GM23338 (cell line): ENCODE data around the gene REX1BD. TPM values are rescaled to one million over a fixed set of nuclear protein-coding genes. Genes with fewer than 3 reads are reported as not detected.
A peak's percentile ranks its signal among the peaks of the same experiment; 100 is the strongest.

ENCODE experiments used
- ATAC-seq: fragments of 200-7000 bp; cut with Tn5 transposase; 3 replicates; pipeline ENCODE4 v1.9.1; 2020
- DNase-seq: peaks from one replicate; pipeline ENCODE4 v3.0.0-alpha.2; 2015; ENCODE audit warnings: low spot score
- H2AFZ ChIP-seq: fragments of 200-600 bp; sonication (generic); 2 replicates; pipeline ENCODE4 v1.8.0; 2016; ENCODE audit warnings: antibody characterized with exemption, mild to moderate bottlenecking, moderate library complexity
- H3F3A ChIP-seq: fragments of 200-600 bp; sonication (generic); replicated peaks from 2 replicates; pipeline ENCODE4 v1.8.0; 2017; ENCODE audit warnings: antibody characterized with exemption, mixed run types, low read depth
- H3K27ac ChIP-seq: fragments of 200-600 bp; sonication (generic); 2 replicates; pipeline ENCODE4 v1.6.1; 2016; ENCODE audit warnings: low read depth
- H3K27me3 ChIP-seq: fragments of 200-600 bp; sonication (generic); 2 replicates; pipeline ENCODE4 v1.8.0; 2016; ENCODE audit warnings: mild to moderate bottlenecking, mixed run types, moderate library complexity; ENCODE audit not compliant: insufficient read depth
- H3K36me3 ChIP-seq: fragments of 200-600 bp; sonication (generic); 2 replicates; pipeline ENCODE4 v1.8.0; 2016; ENCODE audit warnings: mild to moderate bottlenecking; ENCODE audit not compliant: insufficient read depth
- H3K4me1 ChIP-seq: fragments of 200-600 bp; sonication (generic); 2 replicates; pipeline ENCODE4 v1.8.0; 2016; ENCODE audit warnings: mild to moderate bottlenecking, moderate library complexity; ENCODE audit not compliant: insufficient read depth
- H3K4me2 ChIP-seq: fragments of 200-600 bp; sonication (generic); 2 replicates; pipeline ENCODE4 v1.7.1; 2017; ENCODE audit warnings: mixed run types
- H3K4me3 ChIP-seq: fragments of 200-600 bp; sonication (generic); 2 replicates; pipeline ENCODE4 v1.6.1; 2016; ENCODE audit warnings: mixed run types
- H3K79me2 ChIP-seq: fragments of 200-600 bp; sonication (generic); replicated peaks from 2 replicates; pipeline ENCODE4 v1.8.0; 2017; ENCODE audit warnings: mild to moderate bottlenecking; ENCODE audit not compliant: insufficient read depth
- H3K9me2 ChIP-seq: fragments of 200-600 bp; sonication (generic); 2 replicates; pipeline ENCODE4 v1.8.0; 2017; ENCODE audit not compliant: insufficient read depth
- H4K20me1 ChIP-seq: fragments of 200-600 bp; sonication (generic); replicated peaks from 2 replicates; pipeline ENCODE4 v1.8.0; 2017; ENCODE audit warnings: mild to moderate bottlenecking; ENCODE audit not compliant: insufficient read depth
- H3K27ac Mint-ChIP-seq: 2 replicates; pipeline ENCODE4 v1.8.0; 2020; ENCODE audit warnings: inconsistent platforms, mild to moderate bottlenecking, moderate library complexity, mixed read lengths
- H3K27me3 Mint-ChIP-seq: 3 replicates; pipeline ENCODE4 v1.8.0; 2022; ENCODE audit warnings: low read depth, mild to moderate bottlenecking, moderate library complexity, mixed read lengths, inconsistent platforms; ENCODE audit not compliant: insufficient read depth, poor library complexity
- H3K36me3 Mint-ChIP-seq: 3 replicates; pipeline ENCODE4 v1.8.0; 2021; ENCODE audit warnings: low read depth, mild to moderate bottlenecking, inconsistent platforms, moderate library complexity, mixed read lengths
- H3K4me1 Mint-ChIP-seq: 3 replicates; pipeline ENCODE4 v1.8.0; 2020; ENCODE audit warnings: mild to moderate bottlenecking, inconsistent platforms, mixed read lengths
- H3K4me3 Mint-ChIP-seq: 3 replicates; pipeline ENCODE4 v1.8.0; 2021; ENCODE audit warnings: moderate library complexity, mild to moderate bottlenecking, inconsistent platforms, mixed read lengths
- H3K9me3 Mint-ChIP-seq: 3 replicates; pipeline ENCODE4 v1.8.0; 2020; ENCODE audit warnings: moderate library complexity, mild to moderate bottlenecking, inconsistent platforms, mixed read lengths
- CREB1 ChIP-seq: fragments of 250-450 bp; sonication (Bioruptor Pico); IDR thresholded peaks from 2 replicates; pipeline ENCODE4 v1.5.0; 2020; ENCODE audit warnings: low read depth, mild to moderate bottlenecking, moderate library complexity
- EZH2 ChIP-seq: fragments of 200-600 bp; sonication (generic); IDR thresholded peaks from one replicate; pipeline ENCODE4 v1.8.0; 2017; ENCODE audit warnings: antibody characterized with exemption, mild to moderate bottlenecking, low read depth; ENCODE audit not compliant: unreplicated experiment
- EZH2phosphoT487 ChIP-seq: fragments of 200-600 bp; sonication (generic); IDR thresholded peaks from one replicate; pipeline ENCODE4 v1.8.1; 2018; ENCODE audit warnings: antibody characterized with exemption; ENCODE audit not compliant: unreplicated experiment
- JUNB ChIP-seq: IDR thresholded peaks from one replicate; pipeline ENCODE4 v1.6.1; 2016; ENCODE audit warnings: antibody characterized with exemption; ENCODE audit not compliant: unreplicated experiment
- NANOG ChIP-seq: IDR thresholded peaks from 2 replicates; pipeline ENCODE4 v1.6.1; 2016; ENCODE audit warnings: antibody characterized with exemption, borderline replicate concordance
- POLR2AphosphoS5 ChIP-seq: IDR thresholded peaks from 2 replicates; pipeline ENCODE4 v1.6.1; 2016; ENCODE audit warnings: antibody characterized with exemption, low read depth
- REST ChIP-seq: IDR thresholded peaks from one replicate; pipeline ENCODE4 v1.6.1; 2018; ENCODE audit warnings: antibody characterized with exemption; ENCODE audit not compliant: unreplicated experiment
- STAT1 ChIP-seq: IDR thresholded peaks from one replicate; pipeline ENCODE4 v1.6.1; 2016; ENCODE audit warnings: antibody characterized with exemption; ENCODE audit not compliant: unreplicated experiment
- ZNF114 ChIP-seq: fragments of 250-450 bp; sonication (Bioruptor Pico); IDR thresholded peaks from 2 replicates; pipeline ENCODE4 v1.5.0; 2020; ENCODE audit warnings: mild to moderate bottlenecking, moderate library complexity
- ZNF331 ChIP-seq: fragments of 250-450 bp; sonication (Bioruptor Pico); IDR thresholded peaks from 2 replicates; pipeline ENCODE4 v1.5.0; 2020; ENCODE audit warnings: low read depth, mild to moderate bottlenecking, moderate library complexity
- ZNF462 ChIP-seq: fragments of 250-450 bp; sonication (Bioruptor Pico); IDR thresholded peaks from 2 replicates; pipeline ENCODE4 v1.5.0; 2020; ENCODE audit warnings: mild to moderate bottlenecking, moderate library complexity
- polyA plus RNA-seq: library from polyadenylated mRNA; unstranded; fragments of >200 nt; fragmentation: Nextera tagmentation; extraction: Ambion mirVana; gene quantifications from 2 replicates; pipeline ENCODE4 v1.2.1, GENCODE V29; 2016
- total RNA-seq: library from RNA; depleted of rRNA; stranded (reverse); fragments of >200 nt; shearing (Covaris generic); gene quantifications from 2 replicates; pipeline ENCODE4 v1.2.3, GENCODE V29; 2014
- TF ChIP-seq, protein P1 (sequence below), 2 experiments: fragments of 200-600 bp in 1 of 2; sonication (generic) in 1 of 2; conservative IDR thresholded peaks; 2 replicates each; pipeline versions ENCODE4 v1.5.1 to v1.6.1; 2016 to 2017; ENCODE audit warnings: antibody characterized with exemption in 2 of 2, low read depth in 2 of 2, mild to moderate bottlenecking in 2 of 2, moderate library complexity in 1 of 2
- TF ChIP-seq, protein P2 (sequence below): IDR thresholded peaks from 2 replicates; pipeline ENCODE4 v1.6.1; 2016; ENCODE audit warnings: antibody characterized with exemption

The REX1BD gene
- total and polyA plus RNA-seq, 2 experiments from 2014 or later = 124 to 138 TPM

DNA sequence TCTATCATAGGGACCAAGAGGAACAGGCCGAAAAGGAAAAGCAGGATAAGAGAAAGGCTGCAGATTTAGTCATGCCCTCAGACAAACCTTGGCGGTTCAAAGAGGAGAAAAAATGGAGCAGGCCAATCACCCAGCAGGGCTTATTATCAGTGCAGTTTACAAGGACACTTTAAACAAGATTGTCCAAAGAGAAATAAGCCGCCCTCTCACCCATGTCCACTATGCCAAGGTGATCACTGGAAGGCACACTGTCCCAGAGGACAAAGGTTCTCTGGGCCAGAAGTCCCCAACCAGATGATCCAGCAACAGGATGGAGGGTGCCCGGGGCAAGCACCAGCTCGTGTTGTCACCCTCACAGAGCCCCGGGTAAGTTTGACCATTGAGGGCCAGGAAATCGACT lies 8.3 kb upstream of the REX1BD start:
- Histone ChIP-seq H3F3A (peaks cover 23% of the 10 kb centered on the region), H4K20me1 (peaks cover 4% of the 10 kb centered on the region), H3K79me2 (no peaks in the 10 kb centered on the region), H3K27me3 (no peaks in the 10 kb centered on the region), H3K27ac (no peak overlapping the region), H3K9me2 (no peaks in the 10 kb centered on the region), H3K4me3 (no peak overlapping the region), H3K4me1 (no peaks in the 10 kb centered on the region), H2AFZ (no peak overlapping the region), H3K4me2 (no peak overlapping the region), H3K36me3 (peaks cover 12% of the 10 kb centered on the region)
- Mint-ChIP-seq H3K4me3 (no peak overlapping the region), H3K36me3 (peaks cover 27% of the 10 kb centered on the region), H3K9me3 (no peaks in the 10 kb centered on the region), H3K27me3 (peaks cover 16% of the 10 kb centered on the region), H3K27ac (no peak overlapping the region), H3K4me1 (no peaks in the 10 kb centered on the region)
- TF ChIP-seq STAT1 (no peak), CREB1 (CRISPR knock-in tag) (no peak), POLR2AphosphoS5 (no peak), EZH2phosphoT487 (no peak), EZH2 (no peak), ZNF462 (CRISPR knock-in tag) (no peak), ZNF114 (CRISPR knock-in tag) (no peak), NANOG (no peak), JUNB (no peak), ZNF331 (CRISPR knock-in tag) (no peak), REST (no peak)
- TF ChIP-seq, protein P1, sequence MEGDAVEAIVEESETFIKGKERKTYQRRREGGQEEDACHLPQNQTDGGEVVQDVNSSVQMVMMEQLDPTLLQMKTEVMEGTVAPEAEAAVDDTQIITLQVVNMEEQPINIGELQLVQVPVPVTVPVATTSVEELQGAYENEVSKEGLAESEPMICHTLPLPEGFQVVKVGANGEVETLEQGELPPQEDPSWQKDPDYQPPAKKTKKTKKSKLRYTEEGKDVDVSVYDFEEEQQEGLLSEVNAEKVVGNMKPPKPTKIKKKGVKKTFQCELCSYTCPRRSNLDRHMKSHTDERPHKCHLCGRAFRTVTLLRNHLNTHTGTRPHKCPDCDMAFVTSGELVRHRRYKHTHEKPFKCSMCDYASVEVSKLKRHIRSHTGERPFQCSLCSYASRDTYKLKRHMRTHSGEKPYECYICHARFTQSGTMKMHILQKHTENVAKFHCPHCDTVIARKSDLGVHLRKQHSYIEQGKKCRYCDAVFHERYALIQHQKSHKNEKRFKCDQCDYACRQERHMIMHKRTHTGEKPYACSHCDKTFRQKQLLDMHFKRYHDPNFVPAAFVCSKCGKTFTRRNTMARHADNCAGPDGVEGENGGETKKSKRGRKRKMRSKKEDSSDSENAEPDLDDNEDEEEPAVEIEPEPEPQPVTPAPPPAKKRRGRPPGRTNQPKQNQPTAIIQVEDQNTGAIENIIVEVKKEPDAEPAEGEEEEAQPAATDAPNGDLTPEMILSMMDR (conservative IDR thresholded peaks at IDR 0.05; ENCODE audit: low read depth in 2 of 2) = no peak
- TF ChIP-seq, protein P2, sequence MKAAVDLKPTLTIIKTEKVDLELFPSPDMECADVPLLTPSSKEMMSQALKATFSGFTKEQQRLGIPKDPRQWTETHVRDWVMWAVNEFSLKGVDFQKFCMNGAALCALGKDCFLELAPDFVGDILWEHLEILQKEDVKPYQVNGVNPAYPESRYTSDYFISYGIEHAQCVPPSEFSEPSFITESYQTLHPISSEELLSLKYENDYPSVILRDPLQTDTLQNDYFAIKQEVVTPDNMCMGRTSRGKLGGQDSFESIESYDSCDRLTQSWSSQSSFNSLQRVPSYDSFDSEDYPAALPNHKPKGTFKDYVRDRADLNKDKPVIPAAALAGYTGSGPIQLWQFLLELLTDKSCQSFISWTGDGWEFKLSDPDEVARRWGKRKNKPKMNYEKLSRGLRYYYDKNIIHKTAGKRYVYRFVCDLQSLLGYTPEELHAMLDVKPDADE = no peak
- DNase-seq (peak; percentile 0), ATAC-seq (no peak)
